Hepatocyte (in vitro differentiated cells): ENCODE data around the gene TDRD12. TPM values are rescaled to one million over a fixed set of nuclear protein-coding genes. Genes with fewer than 3 reads are reported as not detected.

Experiments
- DNase-seq: peaks from one replicate; pipeline ENCODE4 v3.0.0-alpha.2; 2016; ENCODE audit warnings: low spot score
- H2AFZ ChIP-seq: fragments of 200-600 bp; sonication (generic); 2 replicates; pipeline ENCODE4 v1.6.0; 2016; ENCODE audit warnings: antibody characterized with exemption, mild to moderate bottlenecking
- H3K27ac ChIP-seq: fragments of 200-600 bp; sonication (generic); 2 replicates; pipeline ENCODE4 v1.5.1; 2016; ENCODE audit warnings: mild to moderate bottlenecking
- H3K27me3 ChIP-seq: fragments of 200-600 bp; sonication (generic); 2 replicates; pipeline ENCODE4 v1.6.1; 2016
- H3K36me3 ChIP-seq: fragments of 200-600 bp; sonication (generic); replicated peaks from 2 replicates; pipeline ENCODE4 v1.5.1; 2016; ENCODE audit warnings: low read depth; ENCODE audit not compliant: insufficient read depth
- H3K4me1 ChIP-seq: fragments of 200-600 bp; sonication (generic); 2 replicates; pipeline ENCODE4 v1.5.1; 2016; ENCODE audit warnings: mild to moderate bottlenecking, moderate library complexity; ENCODE audit not compliant: insufficient read depth
- H3K4me2 ChIP-seq: fragments of 200-600 bp; sonication (generic); 2 replicates; pipeline ENCODE4 v1.6.0; 2016
- H3K4me3 ChIP-seq: fragments of 200-600 bp; sonication (generic); 2 replicates; pipeline ENCODE4 v1.5.1; 2016; ENCODE audit warnings: mild to moderate bottlenecking
- H3K79me2 ChIP-seq: fragments of 200-600 bp; sonication (generic); 2 replicates; pipeline ENCODE4 v1.6.0; 2017; ENCODE audit warnings: mild to moderate bottlenecking
- H3K9me2 ChIP-seq: fragments of 200-600 bp; sonication (generic); replicated peaks from 2 replicates; pipeline ENCODE4 v1.6.0; 2017; ENCODE audit warnings: mild to moderate bottlenecking; ENCODE audit not compliant: insufficient read depth
- H3K9me3 ChIP-seq: fragments of 200-600 bp; sonication (generic); 2 replicates; pipeline ENCODE4 v1.5.1; 2016; ENCODE audit warnings: low read depth, mild to moderate bottlenecking
- H4K20me1 ChIP-seq: fragments of 200-600 bp; sonication (generic); 2 replicates; pipeline ENCODE4 v1.6.0; 2016; ENCODE audit warnings: mild to moderate bottlenecking; ENCODE audit not compliant: insufficient read depth, poor library complexity, severe bottlenecking
- EZH2 ChIP-seq: fragments of 200-600 bp; sonication (generic); IDR thresholded peaks from 2 replicates; pipeline ENCODE4 v1.6.1; 2016; ENCODE audit warnings: antibody characterized with exemption, mild to moderate bottlenecking, borderline replicate concordance
- EZH2phosphoT487 ChIP-seq: fragments of 200-600 bp; sonication (generic); IDR thresholded peaks from one replicate; pipeline ENCODE4 v1.6.1; 2018; ENCODE audit warnings: antibody characterized with exemption, mild to moderate bottlenecking, low read depth, moderate library complexity; ENCODE audit not compliant: unreplicated experiment, severe bottlenecking
- WGBS: methylation state at CpG from one replicate; pipeline ENCODE4 v1.1.6; 2016; ENCODE audit warnings: low lambda C conversion rate; ENCODE audit errors: missing lambda C conversion rate; 5-methylcytosine and 5-hydroxymethylcytosine counted together
- polyA plus RNA-seq: library from polyadenylated mRNA; unstranded; fragments of >200 nt; fragmentation: Nextera tagmentation; extraction: Ambion mirVana; gene quantifications from 2 replicates; pipeline ENCODE4 v1.2.1, GENCODE V29; 2016
- total RNA-seq: library from RNA; depleted of rRNA; stranded (reverse); fragments of >200 nt; gene quantifications from 2 replicates; pipeline ENCODE4 v1.2.3, GENCODE V29; 2014
- TF ChIP-seq, protein P1 (sequence below): fragments of 200-600 bp; sonication (generic); IDR thresholded peaks from 2 replicates; pipeline ENCODE4 v1.5.1; 2016; ENCODE audit warnings: antibody characterized with exemption, mild to moderate bottlenecking; ENCODE audit not compliant: poor library complexity

TDRD12 gene
- total and polyA plus RNA-seq, 2 experiments from 2014 or later = 0.10 TPM; not detected in 1

DNA sequence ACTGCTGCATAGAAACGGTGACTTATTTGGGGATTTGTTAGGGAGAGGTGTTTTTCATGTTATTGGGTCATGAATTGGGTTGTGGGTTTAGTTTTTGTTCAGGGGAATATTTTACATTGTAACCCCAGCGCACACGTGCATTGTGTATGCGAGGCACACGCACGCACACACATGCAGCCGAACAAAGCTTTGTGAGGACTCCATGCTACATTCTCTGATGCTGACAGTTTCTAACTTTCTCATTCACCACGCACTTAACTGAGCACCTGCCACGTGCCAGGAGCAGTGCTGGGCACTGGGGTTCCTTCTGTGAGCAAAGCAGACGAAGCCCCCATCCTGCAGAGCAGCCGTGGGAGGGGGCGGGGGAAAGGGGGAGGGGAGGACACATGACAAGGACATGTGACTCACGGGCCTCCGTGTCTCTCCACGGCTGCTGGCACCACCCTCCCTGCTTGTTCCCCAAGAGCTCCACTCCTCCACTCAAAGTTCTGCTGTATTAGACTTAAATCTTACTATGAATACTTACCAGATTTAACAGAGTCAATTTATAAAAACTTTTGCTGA is 94.4 kb downstream of the TDRD12 start:
- 71% methylated on average over 15 of the region's 15 CpGs for WGBS
- Histone ChIP-seq H2AFZ (no peak overlapping the region), H3K4me1 (no peaks in the 10 kb centered on the region), H3K27me3 (no peaks in the 10 kb centered on the region), H3K27ac (no peak overlapping the region), H4K20me1 (no peaks in the 10 kb centered on the region), H3K4me3 (no peak overlapping the region), H3K79me2 (no peaks in the 10 kb centered on the region), H3K4me2 (no peak overlapping the region), H3K9me2 (no peaks in the 10 kb centered on the region), H3K36me3 (no peaks in the 10 kb centered on the region), H3K9me3 (no peaks in the 10 kb centered on the region)
- no peak for DNase-seq
- TF ChIP-seq EZH2phosphoT487 (no peak), EZH2 (no peak)
- TF ChIP-seq, protein P1, sequence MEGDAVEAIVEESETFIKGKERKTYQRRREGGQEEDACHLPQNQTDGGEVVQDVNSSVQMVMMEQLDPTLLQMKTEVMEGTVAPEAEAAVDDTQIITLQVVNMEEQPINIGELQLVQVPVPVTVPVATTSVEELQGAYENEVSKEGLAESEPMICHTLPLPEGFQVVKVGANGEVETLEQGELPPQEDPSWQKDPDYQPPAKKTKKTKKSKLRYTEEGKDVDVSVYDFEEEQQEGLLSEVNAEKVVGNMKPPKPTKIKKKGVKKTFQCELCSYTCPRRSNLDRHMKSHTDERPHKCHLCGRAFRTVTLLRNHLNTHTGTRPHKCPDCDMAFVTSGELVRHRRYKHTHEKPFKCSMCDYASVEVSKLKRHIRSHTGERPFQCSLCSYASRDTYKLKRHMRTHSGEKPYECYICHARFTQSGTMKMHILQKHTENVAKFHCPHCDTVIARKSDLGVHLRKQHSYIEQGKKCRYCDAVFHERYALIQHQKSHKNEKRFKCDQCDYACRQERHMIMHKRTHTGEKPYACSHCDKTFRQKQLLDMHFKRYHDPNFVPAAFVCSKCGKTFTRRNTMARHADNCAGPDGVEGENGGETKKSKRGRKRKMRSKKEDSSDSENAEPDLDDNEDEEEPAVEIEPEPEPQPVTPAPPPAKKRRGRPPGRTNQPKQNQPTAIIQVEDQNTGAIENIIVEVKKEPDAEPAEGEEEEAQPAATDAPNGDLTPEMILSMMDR = no peak

DNA sequence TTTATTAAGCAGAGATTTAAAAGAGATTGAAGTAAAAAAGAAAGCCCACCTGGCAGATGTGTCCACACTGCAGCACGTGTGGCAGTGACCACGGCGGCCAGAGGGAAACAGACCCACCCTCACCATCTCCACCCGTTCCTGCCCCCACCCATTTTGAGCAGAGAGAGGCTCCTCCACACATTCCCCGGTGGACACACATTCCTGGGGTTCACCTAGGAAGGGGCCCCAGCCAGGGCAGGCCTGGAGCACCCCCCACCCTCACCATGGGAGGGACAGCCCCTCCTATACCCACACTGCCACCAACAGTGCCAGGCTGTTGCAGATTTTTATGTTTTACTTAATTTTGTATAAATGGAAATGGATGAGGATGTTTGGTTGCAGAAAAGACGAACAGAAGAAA is 95.1 kb downstream of the TDRD12 start:
- no peaks in the 10 kb centered on the region for H3K9me2 ChIP-seq
- H3K4me2 ChIP-seq = no peak overlapping the region
- 89% methylated on average over 6 of the region's 6 CpGs for WGBS
- no peak overlapping the region for H3K4me3 ChIP-seq
- no peaks in the 10 kb centered on the region for H3K36me3 ChIP-seq
- no peak for DNase-seq
- no peaks in the 10 kb centered on the region for H4K20me1 ChIP-seq
- TF ChIP-seq EZH2 (no peak), EZH2phosphoT487 (no peak)
- TF ChIP-seq, protein P1 = no peak
- H3K9me3 ChIP-seq = no peaks in the 10 kb centered on the region
- H2AFZ ChIP-seq = no peak overlapping the region
- no peaks in the 10 kb centered on the region for H3K27me3 ChIP-seq
- no peak overlapping the region for H3K27ac ChIP-seq
- H3K79me2 ChIP-seq = no peaks in the 10 kb centered on the region
- no peaks in the 10 kb centered on the region for H3K4me1 ChIP-seq

DNA sequence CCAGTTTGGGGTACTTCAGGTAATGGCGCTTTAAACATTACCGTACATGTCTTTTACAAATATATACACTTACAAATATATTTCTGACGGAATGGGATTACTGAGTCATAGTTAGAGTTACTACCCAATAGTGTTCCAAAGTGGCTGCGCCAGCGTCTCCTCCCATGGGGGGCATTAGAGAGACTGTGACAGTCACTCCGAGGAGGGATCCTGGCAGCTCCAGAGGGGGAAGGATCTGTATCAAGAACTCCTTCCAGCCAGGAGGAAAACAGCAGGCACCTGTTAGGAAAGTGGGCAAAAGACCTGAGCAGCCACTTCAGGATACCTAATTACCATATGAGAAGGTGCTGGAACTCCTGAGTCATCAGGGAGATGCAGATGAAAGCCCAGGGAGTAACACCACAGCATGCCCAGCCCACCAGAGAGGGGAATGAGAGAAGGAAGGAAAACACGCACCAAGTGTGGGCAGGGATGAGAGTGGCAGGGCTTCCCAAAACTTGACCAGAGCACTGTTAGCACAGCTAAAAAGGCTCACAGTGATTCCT is 97.1 kb downstream of the TDRD12 start:
- Histone ChIP-seq H3K79me2 (no peaks in the 10 kb centered on the region), H4K20me1 (no peaks in the 10 kb centered on the region), H3K27me3 (no peaks in the 10 kb centered on the region), H3K4me2 (no peak overlapping the region), H3K4me3 (no peak overlapping the region), H3K9me3 (no peaks in the 10 kb centered on the region), H3K4me1 (no peaks in the 10 kb centered on the region), H3K36me3 (no peaks in the 10 kb centered on the region), H3K27ac (no peak overlapping the region), H3K9me2 (no peaks in the 10 kb centered on the region), H2AFZ (no peak overlapping the region)
- no peak for TF ChIP-seq EZH2
- WGBS = 71% methylated on average over 7 of the region's 7 CpGs
- DNase-seq = no peak

DNA sequence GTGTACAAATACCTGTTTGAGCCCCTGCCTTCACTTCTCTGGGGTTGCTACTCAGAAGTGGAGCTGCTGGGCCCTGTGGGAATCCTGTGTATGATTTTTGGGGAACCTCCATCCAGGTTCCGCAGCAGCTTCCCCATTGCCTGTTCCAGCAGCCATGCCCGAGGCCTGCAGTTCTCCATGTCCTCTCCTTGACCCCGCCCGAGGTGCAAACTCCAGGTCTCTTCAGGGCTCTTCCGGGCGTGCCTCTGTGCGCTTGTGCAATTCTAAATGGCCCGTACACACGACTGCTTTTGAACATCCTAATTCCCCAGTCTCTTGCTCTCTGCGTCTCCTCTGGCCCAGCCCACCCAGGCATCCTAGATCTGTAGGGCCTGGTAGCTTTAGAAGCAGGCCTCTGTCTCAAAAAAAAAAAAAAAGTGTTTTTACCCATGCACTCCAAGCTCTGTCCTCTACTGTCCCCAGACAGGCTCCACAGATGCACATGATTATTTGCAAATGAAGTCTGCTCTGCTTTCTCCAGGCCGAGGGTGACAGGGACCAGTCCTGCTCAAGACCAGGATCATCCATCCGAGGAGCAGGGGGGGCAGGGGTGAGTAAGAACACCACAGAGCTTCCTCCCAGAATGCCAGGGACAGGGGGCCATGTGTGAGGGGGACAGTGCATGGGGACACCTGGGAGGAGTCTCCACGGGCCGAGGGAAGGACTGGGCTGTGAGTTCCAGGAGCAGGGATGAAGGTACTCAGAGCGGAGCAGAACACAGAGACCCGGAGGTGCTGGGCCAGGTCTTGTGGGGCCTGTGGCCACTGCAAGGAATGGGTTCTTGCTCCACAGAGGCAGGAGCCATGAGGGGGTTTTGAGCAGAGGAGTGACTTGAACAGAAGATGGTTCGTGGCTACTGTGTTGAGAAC is 98.3 kb downstream of the TDRD12 start:
- no peaks in the 10 kb centered on the region for H3K9me2 ChIP-seq
- H4K20me1 ChIP-seq = no peaks in the 10 kb centered on the region
- no peak for DNase-seq
- WGBS = 86% methylated on average over 17 of the region's 17 CpGs
- H3K4me1 ChIP-seq = no peaks in the 10 kb centered on the region
- TF ChIP-seq EZH2 (no peak), EZH2phosphoT487 (no peak)
- no peak overlapping the region for H3K27ac ChIP-seq
- H3K9me3 ChIP-seq = no peaks in the 10 kb centered on the region
- no peaks in the 10 kb centered on the region for H3K27me3 ChIP-seq
- no peaks in the 10 kb centered on the region for H3K36me3 ChIP-seq
- H3K79me2 ChIP-seq = no peaks in the 10 kb centered on the region
- no peak overlapping the region for H3K4me2 ChIP-seq
- H2AFZ ChIP-seq = no peak overlapping the region
- H3K4me3 ChIP-seq = no peak overlapping the region
